GM12874 (cell line): Measurements from ENCODE around the gene PTOV1.

Source experiments
- CTCF ChIP-seq: IDR thresholded peaks from 2 replicates; pipeline ENCODE4 v1.5.1; 2011; ENCODE audit warnings: low read depth, mild to moderate bottlenecking, control low read depth, low read length, moderate library complexity; ENCODE audit not compliant: insufficient read depth

The PTOV1 gene

GRCh38 chr19:49820125-49820524 is 30.8 kb upstream of the PTOV1 start:
- TF ChIP-seq CTCF: no peak

GRCh38 chr19:49823472-49823871 is 27.5 kb upstream of the PTOV1 start:
- no peak for TF ChIP-seq CTCF

GRCh38 chr19:49824662-49825061 is 26.3 kb upstream of the PTOV1 start:
- no peak for TF ChIP-seq CTCF

GRCh38 chr19:49827034-49827433 is 23.9 kb upstream of the PTOV1 start:
- no peak for TF ChIP-seq CTCF

- TF ChIP-seq CTCF: no peak
Measured at GRCh38 chr19:49829200-49829599, 21.8 kb upstream of the PTOV1 start.

GRCh38 chr19:49829721-49830120 is 21.2 kb upstream of the PTOV1 start:
- no peak for TF ChIP-seq CTCF

GRCh38 chr19:49830766-49831165 is 20.2 kb upstream of the PTOV1 start:
- no peak for TF ChIP-seq CTCF

- no peak for TF ChIP-seq CTCF
Measured at GRCh38 chr19:49831592-49831991, 19.4 kb upstream of the PTOV1 start.
